ENCODE data around the gene DAZAP1.
A peak's percentile ranks its signal among the peaks of the same experiment; 100 is the strongest.

The DAZAP1 gene

GRCh38 chr19:1457892-1458291 lies 50.5 kb downstream of the DAZAP1 start:
- no peak for DNase-seq (ENCODE audit: low read depth)

- no peak for DNase-seq (ENCODE audit: low read depth)
Measured at GRCh38 chr19:1459479-1459878, 52.1 kb downstream of the DAZAP1 start.

- no peak for DNase-seq (ENCODE audit: low read depth)
Measured at GRCh38 chr19:1460033-1460995, 52.9 kb downstream of the DAZAP1 start.

- no peak for DNase-seq (ENCODE audit: low read depth)
Measured at GRCh38 chr19:1461862-1462261, 54.5 kb downstream of the DAZAP1 start.

- DNase-seq (ENCODE audit: low read depth), result no peak
Measured at GRCh38 chr19:1465191-1466016, 58.0 kb downstream of the DAZAP1 start.

- no peak for DNase-seq (ENCODE audit: low read depth)
Measured at GRCh38 chr19:1466018-1466460, 58.7 kb downstream of the DAZAP1 start.

- DNase-seq (ENCODE audit: low read depth), result no peak
Measured at GRCh38 chr19:1466461-1467214, 59.3 kb downstream of the DAZAP1 start.

GRCh38 chr19:1467215-1467489 lies 59.8 kb downstream of the DAZAP1 start:
- DNase-seq (ENCODE audit: low read depth), result no peak

- DNase-seq (ENCODE audit: low read depth), result no peak
Measured at GRCh38 chr19:1467490-1468273, 60.3 kb downstream of the DAZAP1 start.

- DNase-seq (ENCODE audit: low read depth), result no peak
Measured at GRCh38 chr19:1468274-1468820, 61.0 kb downstream of the DAZAP1 start.

- DNase-seq (ENCODE audit: low read depth), result no peak
Measured at GRCh38 chr19:1468821-1469254, 61.5 kb downstream of the DAZAP1 start.

- DNase-seq (ENCODE audit: low read depth), result no peak
Measured at GRCh38 chr19:1469255-1470054, 62.1 kb downstream of the DAZAP1 start.

- DNase-seq (ENCODE audit: low read depth), result no peak
Measured at GRCh38 chr19:1470055-1470304, 62.6 kb downstream of the DAZAP1 start.

- DNase-seq (ENCODE audit: low read depth), result peak; percentile 71
Measured at GRCh38 chr19:1470305-1471009, 63.1 kb downstream of the DAZAP1 start.

- no peak for DNase-seq (ENCODE audit: low read depth)
Measured at GRCh38 chr19:1471010-1471514, 63.7 kb downstream of the DAZAP1 start.

GRCh38 chr19:1471515-1472160 lies 64.3 kb downstream of the DAZAP1 start:
- no peak for DNase-seq (ENCODE audit: low read depth)

- no peak for DNase-seq (ENCODE audit: low read depth)
Measured at GRCh38 chr19:1472231-1473084, 65.1 kb downstream of the DAZAP1 start.

Data from stimulated activated CD4-positive, alpha-beta T cell treated with anti-CD3 and anti-CD28 coated beads, Interleukin-2, amount 100 ng/mL, for 4 hours (primary cell).